ENCODE results near the gene CYB561.

Gene CYB561

GRCh38 chr17:63451150-63451549, 5.0 kb upstream of the CYB561 start:
- TF ChIP-seq CTCF (IDR thresholded peaks at IDR 0.05; ENCODE audit: low read depth, low read length) = no peak
- no peak for DNase-seq
- peak overlapping the region; percentile 52; the same call in 1 of the 2 replicates for H3K27ac ChIP-seq
- no peaks in the 10 kb centered on the region for H3K36me3 ChIP-seq
- no peak overlapping the region for H3K4me3 ChIP-seq (ENCODE audit: low read depth, low read length)
- H3K27me3 ChIP-seq (ENCODE audit: insufficient read depth, low read depth, severe bottlenecking) = no peaks in the 10 kb centered on the region
- no peaks in the 10 kb centered on the region for H3K9me3 ChIP-seq (ENCODE audit: severe bottlenecking)

GRCh38 chr17:63450551-63450950, 4.4 kb upstream of the CYB561 start:
- Histone ChIP-seq H3K36me3 (no peaks in the 10 kb centered on the region), H3K4me3 (ENCODE audit: low read depth, low read length) (no peak overlapping the region; the same call in 1 of the 2 replicates), H3K9me3 (ENCODE audit: severe bottlenecking) (no peaks in the 10 kb centered on the region), H3K27ac (peak overlapping the region; percentile 52), H3K27me3 (ENCODE audit: insufficient read depth, low read depth, severe bottlenecking) (no peaks in the 10 kb centered on the region)
- TF ChIP-seq CTCF (IDR thresholded peaks at IDR 0.05; ENCODE audit: low read depth, low read length) = no peak
- peak; percentile 86 for DNase-seq

- no peaks in the 10 kb centered on the region for H3K36me3 ChIP-seq
- no peak overlapping the region for H3K4me3 ChIP-seq (ENCODE audit: low read depth, low read length)
- no peaks in the 10 kb centered on the region for H3K27me3 ChIP-seq (ENCODE audit: insufficient read depth, low read depth, severe bottlenecking)
- H3K27ac ChIP-seq = no peak overlapping the region
- DNase-seq = peak; percentile 59
- no peaks in the 10 kb centered on the region for H3K9me3 ChIP-seq (ENCODE audit: severe bottlenecking)
- TF ChIP-seq CTCF (IDR thresholded peaks at IDR 0.05; ENCODE audit: low read depth, low read length) = 0 out of 2 replicates have a peak, but pooled peaks have one; percentile 3
These were observed 2.5 kb upstream of the CYB561 start for GRCh38 chr17:63448655-63449054.

- H3K36me3 ChIP-seq = no peaks in the 10 kb centered on the region
- TF ChIP-seq CTCF (IDR thresholded peaks at IDR 0.05; ENCODE audit: low read depth, low read length) = no peak
- DNase-seq = no peak
- no peaks in the 10 kb centered on the region for H3K27me3 ChIP-seq (ENCODE audit: insufficient read depth, low read depth, severe bottlenecking)
- no peak overlapping the region for H3K4me3 ChIP-seq (ENCODE audit: low read depth, low read length)
- H3K27ac ChIP-seq = peak overlapping the region; percentile 70
- H3K9me3 ChIP-seq (ENCODE audit: severe bottlenecking) = no peaks in the 10 kb centered on the region
These were observed 1.4 kb upstream of the CYB561 start for GRCh38 chr17:63447471-63448009.

- DNase-seq = no peak
- no peak overlapping the region for H3K4me3 ChIP-seq (ENCODE audit: low read depth, low read length)
- H3K27me3 ChIP-seq (ENCODE audit: insufficient read depth, low read depth, severe bottlenecking) = no peaks in the 10 kb centered on the region
- no peaks in the 10 kb centered on the region for H3K36me3 ChIP-seq
- H3K9me3 ChIP-seq (ENCODE audit: severe bottlenecking) = no peaks in the 10 kb centered on the region
- no peak for TF ChIP-seq CTCF (IDR thresholded peaks at IDR 0.05; ENCODE audit: low read depth, low read length)
- peak overlapping the region; percentile 70 for H3K27ac ChIP-seq
These were observed 806 bp upstream of the CYB561 start for GRCh38 chr17:63446753-63447470.

All from WERI-Rb-1 (cell line).